GM21619 (cell line): ENCODE measurements around the gene KLF7.
"Not testable (repeated sequence)": the region's sequence is repeated elsewhere in the genome, so short reads cannot be mapped to it uniquely, and the experiment has no call there.

ENCODE experiments used
- ATAC-seq: cut with Tn5 transposase; IDR thresholded peaks from one replicate; pipeline ENCODE4 v1.9.1; 2021; ENCODE audit not compliant: unreplicated experiment

KLF7 gene

DNA sequence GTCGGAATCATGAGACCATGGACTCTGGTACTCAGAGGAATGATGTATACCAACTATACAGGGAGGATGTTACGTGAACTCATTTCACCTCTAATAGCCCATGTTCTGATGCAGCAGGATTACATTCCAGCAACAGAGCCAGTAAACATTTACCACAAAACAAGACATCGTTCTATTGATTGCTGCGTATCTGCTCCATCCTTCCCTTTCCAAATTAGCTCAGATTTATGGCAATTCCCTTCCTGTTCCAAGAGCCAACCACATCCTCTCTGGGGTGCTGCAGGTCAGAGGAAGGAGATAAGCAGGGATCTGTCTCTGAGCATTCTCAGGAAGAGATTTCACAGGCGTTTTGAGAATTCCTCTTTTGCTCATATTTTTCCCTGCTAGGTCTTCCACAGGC is 98.3 kb downstream of the KLF7 start:
- ATAC-seq = no peak

DNA sequence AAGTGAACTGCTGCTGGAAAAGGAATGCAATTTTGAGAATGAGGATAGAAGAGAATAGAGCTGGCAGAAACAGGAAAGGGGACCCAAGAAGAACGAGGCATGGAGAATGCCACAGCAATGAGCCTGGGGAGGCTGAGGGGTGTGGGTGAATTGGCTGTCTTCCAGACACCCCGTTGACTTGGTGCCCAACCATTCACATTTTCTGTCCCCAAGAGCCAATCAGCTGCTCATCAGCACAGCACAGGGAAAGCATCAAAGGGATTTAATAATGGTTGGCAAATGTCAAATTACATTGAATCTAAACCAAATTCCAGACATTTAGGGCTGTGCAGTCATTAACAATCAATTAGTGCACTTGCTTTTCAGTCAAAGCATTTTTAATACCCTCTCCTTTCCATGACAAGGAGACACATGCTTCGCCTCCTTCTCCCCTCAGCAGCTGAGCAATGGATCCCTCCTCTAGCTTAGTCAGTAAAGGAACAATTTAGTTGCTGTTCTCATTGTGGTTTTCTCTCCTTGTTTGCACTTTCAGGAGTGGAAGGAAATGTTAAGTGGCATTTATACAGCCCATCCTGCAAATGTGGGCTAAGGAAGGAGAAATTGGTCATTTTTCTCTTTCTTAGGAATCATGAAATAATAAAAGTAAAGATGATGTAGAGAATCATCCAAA is 98.8 kb downstream of the KLF7 start:
- ATAC-seq = no peak

DNA sequence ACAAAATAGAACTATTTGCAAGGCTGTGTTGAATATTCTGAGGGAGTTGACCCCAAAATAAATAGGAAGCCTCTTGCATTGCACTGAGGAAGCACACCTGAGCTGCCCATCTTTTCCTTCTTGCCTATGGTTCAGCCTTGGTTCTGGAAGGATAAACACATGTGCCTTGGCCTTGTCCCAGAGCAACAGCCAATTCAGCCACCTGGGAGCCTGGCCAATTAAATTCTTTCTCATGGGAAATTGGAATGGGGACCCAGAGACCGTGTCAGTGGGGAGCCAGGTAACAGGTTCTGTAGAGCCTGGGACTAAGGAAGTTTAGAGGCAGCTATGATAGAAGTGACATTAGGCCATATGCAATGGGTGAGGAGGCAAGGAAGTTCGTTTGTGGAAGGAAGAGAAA is 99.6 kb downstream of the KLF7 start:
- ATAC-seq = no peak

DNA sequence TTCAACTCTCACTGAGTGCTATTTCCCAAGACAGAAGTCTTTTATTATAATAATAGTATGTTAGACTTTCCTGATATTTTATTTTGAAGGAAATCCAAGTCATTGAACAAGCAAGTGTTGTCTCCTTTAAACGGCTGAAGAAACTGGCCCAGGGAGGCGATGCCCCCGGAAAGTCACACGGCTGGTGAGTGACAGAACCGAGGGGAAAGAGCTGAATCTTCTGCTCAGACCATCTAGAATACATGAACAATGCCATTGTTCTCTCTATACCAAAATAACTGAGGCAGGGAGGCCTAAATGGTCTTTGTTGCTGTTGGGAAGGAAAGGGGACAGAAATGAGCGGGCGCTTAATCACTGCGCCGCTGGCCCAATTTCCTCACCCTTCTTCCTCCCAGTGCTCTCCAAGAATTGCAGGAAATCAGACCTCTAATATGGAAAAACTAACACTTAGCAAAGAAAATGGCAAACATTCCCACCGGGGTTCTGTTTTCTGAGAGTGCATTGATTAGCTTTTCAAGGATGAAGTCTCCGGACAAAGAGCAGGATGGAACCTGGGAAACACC is 101.5 kb downstream of the KLF7 start:
- ATAC-seq = no peak

DNA sequence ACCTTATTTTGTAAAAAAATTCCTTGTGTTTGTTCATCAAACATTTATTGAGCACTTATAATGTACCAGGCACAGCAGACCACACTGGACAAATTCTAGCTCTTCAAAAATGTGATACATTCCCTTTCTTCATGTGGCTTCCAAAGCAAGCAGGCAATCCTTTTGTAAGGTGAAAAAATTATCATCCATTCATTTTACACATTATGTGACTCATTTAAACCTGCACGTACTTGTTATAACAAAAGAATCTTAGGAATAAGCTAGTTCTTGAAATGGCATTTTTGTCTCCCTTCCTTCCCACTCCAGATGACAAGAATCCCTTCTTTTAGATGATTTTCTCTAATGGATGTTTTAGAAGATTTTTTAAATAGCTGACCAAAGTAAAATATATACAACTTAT is 104.6 kb downstream of the KLF7 start:
- ATAC-seq = no peak

DNA sequence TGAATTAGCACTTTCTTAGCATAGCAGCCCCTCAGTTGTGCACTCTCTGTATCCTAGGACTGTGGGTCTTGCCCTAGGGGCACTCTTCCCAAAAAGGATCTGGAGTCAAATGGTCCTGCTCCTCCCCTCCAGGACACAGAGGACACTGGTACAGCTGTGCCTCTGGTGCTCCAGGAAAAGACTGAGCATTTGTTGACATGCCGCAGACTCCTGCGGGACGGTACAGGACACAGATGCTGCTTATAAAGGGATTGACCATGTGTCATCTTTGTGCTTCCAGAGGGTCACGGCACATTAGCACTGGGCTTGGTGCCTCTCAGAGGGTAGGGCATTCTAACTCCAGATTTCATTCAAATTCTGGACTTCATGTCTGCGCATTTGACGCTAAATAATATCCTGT is 110.5 kb downstream of the KLF7 start:
- ATAC-seq = no peak

DNA sequence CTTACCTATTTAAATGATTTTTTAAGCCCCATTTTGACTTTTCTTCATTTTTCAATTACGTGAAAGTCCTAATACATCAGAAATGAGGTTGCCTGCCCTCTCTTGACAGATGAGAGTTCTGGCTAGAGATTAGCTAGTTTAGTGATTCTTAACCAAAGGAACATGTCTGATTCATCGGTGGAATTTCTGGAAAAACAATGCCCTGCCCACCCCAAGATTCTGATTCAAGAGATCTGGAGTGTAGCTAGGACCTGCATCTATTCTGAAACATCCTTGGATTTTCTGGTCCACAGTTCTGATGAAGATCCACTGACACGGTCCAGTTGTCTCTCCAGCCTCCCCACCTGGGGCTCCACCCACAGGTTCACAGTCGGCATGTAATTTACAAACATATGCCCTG is 111.2 kb downstream of the KLF7 start:
- ATAC-seq = no peak

DNA sequence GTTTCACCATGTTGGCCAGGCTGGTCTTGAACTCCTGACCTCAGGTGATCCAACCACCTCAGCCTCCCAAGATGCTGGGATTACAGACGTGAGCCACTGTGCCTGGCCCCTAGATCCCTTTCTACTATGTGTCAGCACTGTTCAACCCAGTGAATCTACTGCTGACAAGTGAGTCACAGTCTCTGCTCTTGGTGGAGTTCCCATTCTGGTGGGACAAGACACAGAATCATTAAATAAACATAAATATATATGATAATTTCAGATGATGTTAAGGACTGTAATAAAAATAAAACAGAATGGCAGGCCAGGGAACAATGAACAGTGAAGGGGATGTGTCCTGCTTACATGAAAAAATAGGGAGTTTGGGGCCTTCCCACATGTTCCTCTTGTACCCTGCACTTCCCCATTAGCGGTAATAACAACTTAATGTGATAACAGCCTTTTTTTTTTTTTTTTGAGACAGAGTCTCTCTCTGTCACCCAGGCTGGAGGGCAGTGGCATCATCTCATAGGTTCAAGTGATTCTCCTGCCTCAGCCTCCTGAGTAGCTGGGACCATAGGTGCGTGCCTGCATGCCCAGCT is 114.3 kb downstream of the KLF7 start:
- no peak for ATAC-seq

DNA sequence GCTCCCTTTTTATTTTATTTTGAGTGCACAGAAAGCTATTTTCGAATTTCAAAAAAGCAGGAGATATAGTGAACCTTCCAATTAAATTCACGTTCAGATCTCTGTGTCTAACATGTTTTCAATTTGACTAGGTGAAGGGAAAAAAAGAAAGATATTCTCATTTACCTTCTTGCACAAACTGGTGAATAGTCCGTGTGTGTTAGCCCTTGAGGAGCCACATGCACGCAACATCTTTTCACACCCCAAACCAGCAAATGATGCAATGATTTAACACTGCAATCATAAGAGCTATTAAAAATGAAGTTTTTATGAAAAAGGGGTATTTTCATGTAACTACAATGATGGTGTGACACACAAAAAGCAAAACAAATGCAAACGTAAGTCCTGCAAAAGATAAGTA is 116.6 kb downstream of the KLF7 start:
- no peak for ATAC-seq

DNA sequence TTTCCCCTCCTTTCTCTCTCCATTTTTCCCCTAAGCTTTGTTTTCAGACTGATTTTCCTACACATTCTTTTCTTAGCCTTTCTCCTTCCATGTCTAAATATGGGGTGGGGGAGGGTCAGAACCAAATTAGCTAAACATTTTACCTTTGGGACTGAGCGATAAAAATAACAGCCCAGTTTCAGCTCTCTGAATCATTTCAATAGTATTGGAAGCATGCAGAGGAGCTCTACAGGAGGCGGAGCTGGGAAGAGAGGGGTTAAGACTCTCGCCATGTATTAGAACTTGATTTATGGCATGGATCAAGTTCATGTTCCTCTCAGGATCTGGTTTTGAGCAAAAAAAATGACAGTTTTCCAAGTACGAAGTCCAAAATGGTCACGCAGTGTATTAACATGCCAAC is 117.3 kb downstream of the KLF7 start:
- no peak for ATAC-seq

DNA sequence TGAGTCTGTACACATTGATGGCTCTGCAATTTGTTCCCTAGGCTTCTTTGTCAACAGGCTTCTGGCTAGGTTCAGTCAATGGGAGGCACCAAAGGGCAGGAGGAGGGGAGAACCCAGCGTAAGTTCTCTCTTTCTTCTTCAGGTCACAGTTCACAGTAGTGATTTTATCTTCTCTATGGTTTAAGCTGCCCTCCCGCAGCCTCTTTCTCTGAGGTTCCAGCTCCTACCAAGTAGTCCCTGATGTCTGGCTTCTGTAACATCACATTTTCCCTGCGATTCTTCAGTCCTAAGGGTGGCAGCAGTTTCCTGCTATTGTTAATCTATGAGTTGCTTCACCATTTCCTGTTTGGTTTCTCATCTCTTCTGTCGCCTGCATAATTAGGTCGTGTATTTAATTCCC is 119.0 kb downstream of the KLF7 start:
- ATAC-seq = no peak

DNA sequence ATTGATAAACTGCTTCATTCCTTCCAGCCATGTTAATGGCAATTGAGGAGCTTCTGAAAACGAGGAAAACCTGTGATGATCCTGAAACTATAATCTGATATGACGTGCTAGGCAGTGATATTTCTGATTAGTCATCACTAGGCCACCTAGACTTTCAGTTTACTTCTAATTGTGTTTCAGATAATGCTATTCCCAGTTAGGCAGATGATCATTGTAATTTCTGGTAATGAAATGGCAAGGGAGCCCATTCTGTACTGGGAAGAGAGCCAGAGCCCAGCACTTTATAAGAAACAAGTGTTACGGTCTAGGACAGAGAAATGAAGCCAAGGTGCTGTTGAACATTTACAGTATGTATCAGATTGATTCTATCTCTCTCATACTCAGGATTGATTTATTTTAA is 120.2 kb downstream of the KLF7 start:
- ATAC-seq = no peak

DNA sequence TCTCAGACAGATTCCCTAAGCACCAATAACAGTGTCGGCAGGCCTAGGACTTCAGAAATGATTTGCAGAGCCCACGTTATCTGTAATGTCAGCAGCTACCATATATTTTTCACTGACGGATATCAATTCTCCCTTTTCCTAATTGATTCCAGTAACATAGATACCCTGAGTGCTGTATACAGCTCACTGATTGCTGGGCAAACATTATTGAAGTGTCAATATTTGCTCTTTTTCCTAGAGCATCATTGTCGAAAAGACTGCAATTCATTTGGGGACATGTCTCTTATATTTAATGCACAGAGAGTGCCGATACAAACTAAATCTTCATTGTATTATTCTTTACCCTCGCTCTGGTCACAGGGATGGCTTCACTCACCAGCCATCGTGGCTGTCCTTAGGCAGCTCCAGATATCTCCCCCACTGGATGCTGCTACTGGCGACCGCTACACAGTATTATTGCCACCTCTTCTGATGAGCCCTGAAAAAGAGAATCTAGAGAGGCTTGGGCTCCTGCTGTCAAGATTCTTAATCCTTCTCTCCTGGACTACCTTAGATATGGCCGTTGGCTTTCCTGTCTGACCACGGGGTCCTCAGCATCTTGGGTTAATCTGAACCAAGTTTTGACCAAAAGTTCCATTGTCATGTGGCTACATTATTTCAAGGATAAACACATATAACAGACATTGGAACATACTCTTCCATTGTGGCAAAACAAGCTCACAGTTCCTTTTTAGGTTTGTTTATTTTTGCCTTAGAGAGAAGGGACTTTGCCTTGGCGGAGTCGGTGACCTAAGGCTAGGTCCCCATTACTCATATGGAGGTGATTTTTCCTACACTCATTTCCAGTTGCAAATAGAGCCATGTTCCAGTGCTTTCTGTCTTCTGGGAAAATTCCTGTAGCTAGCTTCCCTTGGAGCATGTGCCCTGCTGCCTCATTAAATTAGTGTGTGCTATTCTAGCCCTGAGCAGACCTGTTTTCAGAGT is 121.1 kb downstream of the KLF7 start:
- no peak for ATAC-seq

DNA sequence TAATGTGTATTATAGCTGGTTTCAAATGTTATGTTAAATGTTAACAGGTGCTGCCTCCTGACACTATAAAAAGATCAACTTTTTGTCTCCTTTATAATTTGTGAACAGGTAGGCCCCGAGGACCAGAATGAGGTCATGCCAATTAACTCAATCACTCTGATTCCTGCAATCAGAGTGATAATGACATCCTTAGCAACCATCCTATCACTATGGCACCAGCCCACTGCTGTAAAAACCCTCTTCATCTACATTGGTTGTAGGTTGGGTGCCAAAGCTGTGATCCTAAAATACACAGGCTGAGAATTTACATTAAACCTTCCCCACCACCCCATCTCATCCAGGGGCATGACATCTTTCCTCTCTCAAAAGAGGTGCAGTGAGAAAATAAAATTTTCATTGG is 122.9 kb downstream of the KLF7 start:
- ATAC-seq = no peak

DNA sequence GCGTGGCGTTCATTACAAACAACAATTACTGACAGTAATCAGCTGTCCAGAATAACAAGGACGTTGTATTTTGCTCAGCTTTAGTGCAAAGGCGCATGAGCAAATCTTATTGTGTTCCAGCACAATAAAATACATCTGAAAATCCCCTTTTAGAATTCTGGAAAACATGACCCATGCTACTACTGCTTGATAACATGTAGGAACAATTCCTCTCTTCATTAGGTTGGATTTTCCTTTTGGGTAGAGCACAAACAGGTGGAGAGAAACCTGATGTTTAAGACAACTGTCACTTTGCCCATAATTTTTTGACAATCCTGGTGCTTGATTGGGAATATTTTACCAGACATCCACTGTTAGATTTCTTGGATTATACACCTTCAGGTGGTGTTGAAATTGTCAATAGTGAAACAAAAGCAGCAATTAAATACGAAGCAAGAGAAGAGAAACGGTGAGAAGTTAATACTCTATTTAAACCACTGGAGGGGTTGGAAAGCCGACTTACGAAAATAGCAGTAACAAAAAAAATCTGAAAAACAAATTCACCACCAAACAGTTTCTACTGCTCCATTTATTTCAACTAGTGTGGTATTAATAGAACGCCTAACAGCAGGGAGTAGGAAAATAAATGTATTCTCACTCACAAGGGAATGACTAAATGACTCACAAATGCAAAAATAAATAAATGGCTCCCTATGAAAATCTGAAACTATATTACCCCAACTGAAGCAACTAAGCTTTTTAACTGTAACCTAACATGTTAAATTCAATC is 123.8 kb downstream of the KLF7 start:
- no peak for ATAC-seq

DNA sequence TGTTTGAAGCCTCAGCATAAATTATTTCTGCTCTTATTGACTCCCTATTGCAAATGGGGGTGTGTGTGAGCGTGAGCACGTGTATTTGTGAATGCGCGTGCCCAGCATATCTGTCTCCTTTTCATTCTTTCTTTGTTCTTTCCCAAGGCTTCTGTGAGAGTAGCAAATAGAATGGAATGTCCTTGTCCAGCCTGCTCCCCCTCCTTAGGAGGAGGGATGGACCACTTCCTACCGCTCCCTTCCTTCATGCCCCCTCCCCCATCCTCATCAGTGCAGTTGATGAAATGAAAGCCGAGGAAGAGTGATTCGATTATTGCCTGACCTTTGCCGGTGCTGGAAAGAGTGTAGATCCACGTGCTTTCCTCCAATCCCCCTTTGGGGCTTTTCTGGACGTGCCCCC is 124.5 kb downstream of the KLF7 start:
- no peak for ATAC-seq

DNA sequence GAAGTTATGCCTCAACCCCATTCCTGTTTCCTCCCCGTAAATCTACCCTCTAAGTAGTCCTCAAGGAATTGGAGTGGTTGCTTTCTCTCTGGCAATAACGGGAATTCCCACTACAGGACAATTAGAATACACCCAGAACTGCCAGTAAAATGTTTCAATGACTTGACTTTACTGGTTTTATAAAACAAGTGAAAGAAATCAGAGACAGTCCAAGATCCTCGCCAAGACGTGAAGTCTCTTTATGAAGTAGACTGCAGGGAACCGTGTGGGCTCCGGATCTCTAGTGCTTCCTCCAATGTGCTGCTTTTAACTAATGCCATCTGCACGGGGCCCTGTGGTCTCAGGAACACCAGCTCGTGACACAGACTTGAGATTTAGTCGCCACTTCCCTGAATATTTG is 125.1 kb downstream of the KLF7 start:
- ATAC-seq = no peak

DNA sequence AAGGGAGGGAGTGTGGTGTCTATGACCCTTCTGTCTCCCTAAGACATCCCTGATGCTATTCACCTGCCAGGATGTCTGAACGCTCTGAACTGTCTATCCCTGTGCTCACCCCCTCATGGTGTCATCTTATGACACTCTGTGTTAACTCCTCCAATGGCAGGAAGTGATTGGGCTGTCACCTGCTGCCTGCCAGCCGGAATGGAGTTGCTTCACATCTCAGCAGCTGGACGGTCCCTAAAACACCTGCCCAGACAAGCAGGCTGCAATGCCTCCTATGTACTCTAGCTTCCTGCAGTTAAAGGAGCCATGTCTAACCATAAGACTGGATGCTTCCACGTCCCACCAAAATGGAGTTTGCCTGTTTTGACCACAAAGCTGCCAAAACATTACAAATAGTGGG is 126.5 kb downstream of the KLF7 start:
- no peak for ATAC-seq

DNA sequence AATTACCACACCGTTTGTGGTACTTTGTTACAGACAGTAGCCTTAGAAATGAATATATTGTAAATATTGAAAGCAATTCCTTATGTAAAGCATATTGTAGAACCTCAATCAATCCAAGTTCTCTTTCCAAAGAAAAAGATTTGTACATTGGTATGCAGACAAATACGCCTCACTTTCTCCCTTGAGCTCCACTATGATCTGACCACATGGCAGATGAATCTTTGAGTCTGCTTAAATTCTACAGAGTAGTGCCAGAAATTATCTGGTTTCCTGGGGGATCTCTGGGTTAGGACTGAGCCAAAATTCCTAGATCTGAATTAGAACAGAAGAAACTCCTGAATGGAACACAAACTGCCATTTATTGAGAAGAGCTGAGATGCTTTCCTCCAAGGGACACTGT is 127.4 kb downstream of the KLF7 start:
- no peak for ATAC-seq

DNA sequence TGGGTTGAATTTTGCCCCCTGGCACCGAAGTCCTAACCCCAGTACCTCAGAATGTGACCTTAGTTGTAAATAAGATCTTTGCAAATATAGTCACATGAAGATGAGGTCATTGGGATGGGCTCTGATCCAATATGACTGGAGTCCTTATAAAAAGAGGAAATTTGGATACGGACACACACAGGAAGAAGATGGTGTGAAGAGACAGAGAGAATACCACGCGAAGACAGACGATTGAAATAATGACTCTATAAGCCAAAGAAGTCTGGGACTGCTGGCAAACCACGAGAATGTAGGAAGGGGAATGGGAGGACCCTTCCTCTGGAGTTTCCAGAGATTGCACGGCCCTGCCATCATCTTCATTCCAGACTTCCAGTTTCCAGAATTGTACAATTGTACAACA is 127.9 kb downstream of the KLF7 start:
- ATAC-seq = no peak

DNA sequence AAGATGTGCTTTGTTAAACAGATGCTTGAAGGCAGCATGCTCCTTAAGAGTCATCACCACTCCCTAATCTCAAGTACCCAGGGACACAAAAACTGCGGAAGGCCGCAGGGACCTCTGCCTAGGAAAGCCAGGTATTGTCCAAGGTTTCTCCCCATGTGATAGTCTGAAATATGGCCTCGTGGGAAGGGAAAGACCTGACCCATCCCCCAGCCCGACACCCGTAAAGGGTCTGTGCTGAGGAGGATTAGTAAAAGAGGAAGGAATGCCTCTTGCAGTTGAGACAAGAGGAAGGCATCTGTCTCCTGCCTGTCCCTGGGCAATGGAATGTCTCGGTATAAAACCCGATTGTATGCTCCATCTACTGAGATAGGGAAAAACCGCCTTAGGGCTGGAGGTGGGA is 128.7 kb downstream of the KLF7 start:
- not testable (repeated sequence) for ATAC-seq
